ENCODE data around the gene BICDL1.

DNA sequence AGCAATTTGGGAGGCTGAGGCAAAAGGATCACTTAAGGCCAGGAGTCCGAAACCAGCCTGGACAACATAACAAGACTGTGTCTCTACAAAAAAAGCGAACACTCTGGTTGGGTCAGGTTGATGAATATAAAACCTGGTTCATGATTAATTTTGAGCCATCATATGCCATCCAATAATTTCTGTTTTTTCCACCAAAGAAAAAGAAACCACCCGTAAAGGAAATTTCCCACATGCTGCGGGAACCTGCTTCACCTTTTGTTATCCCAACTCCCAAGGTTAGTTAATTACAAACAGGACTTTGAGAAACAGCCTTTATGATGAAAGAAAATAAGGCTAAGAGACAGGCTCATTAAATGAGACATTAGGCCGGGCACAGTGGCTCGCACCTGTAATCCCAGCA lies 24.1 kb upstream of the BICDL1 start:
- TF ChIP-seq, protein P1, sequence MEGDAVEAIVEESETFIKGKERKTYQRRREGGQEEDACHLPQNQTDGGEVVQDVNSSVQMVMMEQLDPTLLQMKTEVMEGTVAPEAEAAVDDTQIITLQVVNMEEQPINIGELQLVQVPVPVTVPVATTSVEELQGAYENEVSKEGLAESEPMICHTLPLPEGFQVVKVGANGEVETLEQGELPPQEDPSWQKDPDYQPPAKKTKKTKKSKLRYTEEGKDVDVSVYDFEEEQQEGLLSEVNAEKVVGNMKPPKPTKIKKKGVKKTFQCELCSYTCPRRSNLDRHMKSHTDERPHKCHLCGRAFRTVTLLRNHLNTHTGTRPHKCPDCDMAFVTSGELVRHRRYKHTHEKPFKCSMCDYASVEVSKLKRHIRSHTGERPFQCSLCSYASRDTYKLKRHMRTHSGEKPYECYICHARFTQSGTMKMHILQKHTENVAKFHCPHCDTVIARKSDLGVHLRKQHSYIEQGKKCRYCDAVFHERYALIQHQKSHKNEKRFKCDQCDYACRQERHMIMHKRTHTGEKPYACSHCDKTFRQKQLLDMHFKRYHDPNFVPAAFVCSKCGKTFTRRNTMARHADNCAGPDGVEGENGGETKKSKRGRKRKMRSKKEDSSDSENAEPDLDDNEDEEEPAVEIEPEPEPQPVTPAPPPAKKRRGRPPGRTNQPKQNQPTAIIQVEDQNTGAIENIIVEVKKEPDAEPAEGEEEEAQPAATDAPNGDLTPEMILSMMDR (IDR thresholded peaks at IDR 0.05), result no peak
- no peak for TF ChIP-seq POLR2AphosphoS5 (IDR thresholded peaks at IDR 0.05; ENCODE audit: low read depth, low read length)

Data from Panc1 (cell line).